Lower lobe of right lung (tissue), 2 donors: ENCODE results near the gene PROCR. TPM values are rescaled to one million over a fixed set of nuclear protein-coding genes. Genes with fewer than 3 reads are reported as not detected.
"Not testable (repeated sequence)": the region's sequence is repeated elsewhere in the genome, so short reads cannot be mapped to it uniquely, and the experiment has no call there.

Source experiments
- ATAC-seq, 2 donors: fragments of 200-7000 bp; cut with Tn5 transposase; one replicate each; pipeline ENCODE4 v1.9.1; 2020 to 2022; ENCODE audit warnings: mild to moderate bottlenecking in 2 of 2, moderate library complexity in 2 of 2
- DNase-seq: peaks from one replicate; pipeline ENCODE4 v3.0.0-alpha.2; 2020
- H3K27ac ChIP-seq: fragments of 200-600 bp; one replicate; pipeline ENCODE4 v1.8.0; 2022
- H3K27me3 ChIP-seq: fragments of 200-600 bp; one replicate; pipeline ENCODE4 v1.8.0; 2022; ENCODE audit warnings: low read depth
- H3K36me3 ChIP-seq: fragments of 200-600 bp; one replicate; pipeline ENCODE4 v1.8.0; 2022; ENCODE audit warnings: mild to moderate bottlenecking
- H3K4me1 ChIP-seq: fragments of 200-600 bp; one replicate; pipeline ENCODE4 v1.8.0; 2022
- H3K4me3 ChIP-seq: fragments of 200-600 bp; one replicate; pipeline ENCODE4 v1.8.0; 2022; ENCODE audit warnings: mild to moderate bottlenecking
- H3K9me3 ChIP-seq: fragments of 200-600 bp; one replicate; pipeline ENCODE4 v1.8.0; 2022
- CTCF ChIP-seq: fragments of 200-600 bp; IDR thresholded peaks from one replicate; pipeline ENCODE4 v1.8.0; 2022; ENCODE audit warnings: antibody characterized with exemption, mild to moderate bottlenecking
- intact Hi-C: fragments of 100-400 bp; cut with DNase I; formaldehyde crosslinking; loops from one replicate; pipeline ENCODE4 v1.11.0; 2022
- total RNA-seq: library from RNA; stranded (reverse); fragmentation: NEBNext Ultra II Directional; extraction: Animal tissue kit (Norgen Biotek cat#: 25700); gene quantifications from one replicate; pipeline ENCODE4 v1.2.1, GENCODE V29; 2021
- donor health status: DM: no; HTN: yes; CAD: no; lungs with severe emphysema.

Gene PROCR
- total RNA-seq, 1 donor from 2014 or later = 15.7 TPM

- H3K4me1 ChIP-seq = peaks cover 17% of the 10 kb centered on the region
- TF ChIP-seq CTCF = no peak
- intact Hi-C loops = no loop called here
- ATAC-seq (no peak), DNase-seq (no peak)
- no peaks in the 10 kb centered on the region for H3K27me3 ChIP-seq
- no peaks in the 10 kb centered on the region for H3K36me3 ChIP-seq
- no peaks in the 10 kb centered on the region for H3K9me3 ChIP-seq
- no peak overlapping the region for H3K4me3 ChIP-seq
- H3K27ac ChIP-seq = no peak overlapping the region
These were observed 20.9 kb upstream of the PROCR start for GRCh38 chr20:35150846-35151579.

GRCh38 chr20:35151736-35152135 lies 20.1 kb upstream of the PROCR start:
- intact Hi-C loops = no loop called here
- Histone ChIP-seq H3K9me3 (no peaks in the 10 kb centered on the region), H3K27ac (no peak overlapping the region), H3K4me1 (peaks cover 11% of the 10 kb centered on the region), H3K27me3 (no peaks in the 10 kb centered on the region), H3K36me3 (no peaks in the 10 kb centered on the region), H3K4me3 (no peak overlapping the region)
- ATAC-seq (no peak), DNase-seq (no peak)
- TF ChIP-seq CTCF = no peak

GRCh38 chr20:35155936-35156335 lies 15.9 kb upstream of the PROCR start:
- Histone ChIP-seq H3K27me3 (no peaks in the 10 kb centered on the region), H3K4me3 (no peak overlapping the region), H3K27ac (no peak overlapping the region), H3K9me3 (no peaks in the 10 kb centered on the region), H3K4me1 (no peaks in the 10 kb centered on the region), H3K36me3 (no peaks in the 10 kb centered on the region)
- ATAC-seq (no peak), DNase-seq (no peak)
- no peak for TF ChIP-seq CTCF
- intact Hi-C loops = loop anchor here (5.0 kb wide), 1 partner anchor 46 kb away; no protein-coding TSS in a partner anchor

- H3K4me3 ChIP-seq = no peak overlapping the region
- ATAC-seq = no peak
- intact Hi-C loops = loop anchor here (5.0 kb wide), 1 partner anchor 45 kb away; no protein-coding TSS in a partner anchor
These were observed 14.9 kb upstream of the PROCR start for GRCh38 chr20:35156978-35157377.

GRCh38 chr20:35160341-35160740 lies 11.5 kb upstream of the PROCR start:
- ATAC-seq, H3K4me1 ChIP-seq, H3K4me3 ChIP-seq, H3K27me3 ChIP-seq, H3K36me3 ChIP-seq, H3K9me3 ChIP-seq, intact Hi-C loops, H3K27ac ChIP-seq, DNase-seq: not testable (repeated sequence)

More at GRCh38 chr20:35156978-35157377, 14.9 kb upstream of the PROCR start:
- Histone ChIP-seq H3K27me3 (no peaks in the 10 kb centered on the region), H3K4me1 (no peaks in the 10 kb centered on the region), H3K27ac (no peak overlapping the region), H3K9me3 (no peaks in the 10 kb centered on the region), H3K36me3 (no peaks in the 10 kb centered on the region)
- TF ChIP-seq CTCF = no peak
- DNase-seq = no peak

- ATAC-seq, intact Hi-C loops, H3K27ac ChIP-seq, H3K9me3 ChIP-seq, DNase-seq, H3K4me3 ChIP-seq, H3K36me3 ChIP-seq, H3K27me3 ChIP-seq: not testable (repeated sequence)
- peaks cover 14% of the 10 kb centered on the region for H3K4me1 ChIP-seq
These were observed 7.3 kb upstream of the PROCR start for GRCh38 chr20:35164531-35164930.
